PFSK-1 (cell line): Measurements from ENCODE around the gene ACTL7A.

Experiments used
- FOXP2 ChIP-seq: optimal IDR thresholded peaks from 2 replicates; pipeline ENCODE3; 2011; ENCODE audit warnings: borderline replicate concordance, control low read depth, inconsistent platforms; ENCODE audit not compliant: insufficient read depth; ENCODE audit errors: extremely low read length, extremely low read depth
- POLR2AphosphoS5 ChIP-seq: IDR thresholded peaks from 2 replicates; pipeline ENCODE4 v1.6.1; 2012; ENCODE audit warnings: low read depth, mild to moderate bottlenecking, control low read depth, low read length, moderate library complexity
- REST ChIP-seq, 2 experiments: IDR thresholded peaks; 2 replicates each; pipeline versions ENCODE4 v1.6.1 to v1.8.0; 2011 to 2012; ENCODE audit warnings: low read depth in 2 of 2, low read length in 2 of 2, control low read depth in 1 of 2, inconsistent platforms in 1 of 2, mild to moderate bottlenecking in 1 of 2, moderate library complexity in 1 of 2; ENCODE audit not compliant: insufficient read depth in 1 of 2
- SIN3A ChIP-seq: IDR thresholded peaks from 2 replicates; pipeline ENCODE4 v1.6.1; 2012; ENCODE audit warnings: mild to moderate bottlenecking, low read length, moderate library complexity, borderline replicate concordance; ENCODE audit not compliant: insufficient read depth
- TAF1 ChIP-seq: IDR thresholded peaks from 2 replicates; pipeline ENCODE4 v1.6.1; 2012; ENCODE audit warnings: low read length, control low read depth, borderline replicate concordance; ENCODE audit not compliant: insufficient read depth

The ACTL7A gene

GRCh38 chr9:108836319-108836718, 25.7 kb upstream of the ACTL7A start:
- TF ChIP-seq REST (IDR thresholded peaks at IDR 0.05; ENCODE audit: insufficient read depth in 1 of 2, low read depth in 2 of 2, low read length in 2 of 2) (no peak), POLR2AphosphoS5 (no peak), SIN3A (no peak), FOXP2 (no peak), TAF1 (no peak)

GRCh38 chr9:108836781-108837180, 25.3 kb upstream of the ACTL7A start:
- TF ChIP-seq POLR2AphosphoS5 (no peak), TAF1 (no peak), FOXP2 (no peak), SIN3A (no peak), REST (IDR thresholded peaks at IDR 0.05; ENCODE audit: insufficient read depth in 1 of 2, low read depth in 2 of 2, low read length in 2 of 2) (no peak)

GRCh38 chr9:108837530-108837929, 24.5 kb upstream of the ACTL7A start:
- TF ChIP-seq FOXP2 (no peak), SIN3A (no peak), TAF1 (no peak), POLR2AphosphoS5 (no peak), REST (IDR thresholded peaks at IDR 0.05; ENCODE audit: insufficient read depth in 1 of 2, low read depth in 2 of 2, low read length in 2 of 2) (no peak)

GRCh38 chr9:108838017-108838416, 24.0 kb upstream of the ACTL7A start:
- TF ChIP-seq TAF1 (no peak), POLR2AphosphoS5 (no peak), REST (IDR thresholded peaks at IDR 0.05; ENCODE audit: insufficient read depth in 1 of 2, low read depth in 2 of 2, low read length in 2 of 2) (no peak), SIN3A (no peak), FOXP2 (no peak)

DNA sequence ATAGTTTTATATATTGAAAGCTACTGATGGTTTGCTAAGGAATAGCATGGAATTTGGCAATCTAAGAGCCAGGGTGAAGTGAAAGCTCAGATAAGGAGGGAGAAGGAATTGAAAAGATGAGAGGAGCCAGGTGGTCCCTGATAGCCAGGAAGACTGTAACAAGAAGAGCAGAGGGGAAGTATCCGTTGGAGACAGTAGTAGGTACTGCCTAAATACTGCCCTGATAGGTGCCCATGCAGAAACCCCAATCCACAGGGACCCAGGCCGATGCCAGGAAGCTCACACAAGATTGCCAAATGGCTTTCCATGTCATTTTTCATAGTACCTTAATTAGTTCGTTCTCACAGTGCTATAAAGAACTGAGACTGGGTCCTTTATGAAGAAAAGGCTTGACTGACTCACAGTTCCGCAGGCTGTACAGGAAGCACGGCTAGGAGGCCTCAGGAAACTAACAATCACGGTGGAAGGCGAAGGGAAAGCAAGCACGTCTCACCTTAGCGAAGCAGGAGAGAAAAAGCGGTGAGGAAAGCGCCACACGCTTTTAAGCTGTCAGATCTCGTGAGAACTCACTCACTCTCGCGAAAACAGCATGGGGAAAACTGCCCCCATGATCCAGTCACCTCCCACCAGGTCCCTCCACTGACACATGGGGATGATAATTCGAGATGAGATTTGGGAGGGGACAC, 19.3 kb upstream of the ACTL7A start:
- TF ChIP-seq POLR2AphosphoS5, result no peak
